Adrenal gland (tissue), 12 donors: ENCODE data around the gene NCBP2. TPM values are rescaled to one million over a fixed set of nuclear protein-coding genes. Genes with fewer than 3 reads are reported as not detected.
"Not testable (repeated sequence)": the region's sequence is repeated elsewhere in the genome, so short reads cannot be mapped to it uniquely, and the experiment has no call there.

Experiments
- DNase-seq, 7 donors: peaks; one replicate each; pipeline ENCODE4 v3.0.0-alpha.2; 2019 to 2020
- H3K27ac ChIP-seq, 5 donors: fragments of 200-600 bp; sonication (generic) in 4 of 5; 1 replicate in 3 of 5; 2 replicates in 2 of 5; pipeline versions ENCODE4 v1.5.1 to v1.8.0; 2016 to 2020; ENCODE audit warnings: mild to moderate bottlenecking in 1 of 5
- H3K27me3 ChIP-seq: fragments of 200-600 bp; 2 replicates; pipeline ENCODE4 v1.8.0; 2021
- H3K36me3 ChIP-seq, 2 donors: fragments of 200-600 bp; replicated peaks in 1 of 2; 1 replicate in 1 of 2; 2 replicates in 1 of 2; pipeline versions ENCODE4 v1.5.1 to v1.8.0; 2018 to 2022
- H3K4me1 ChIP-seq, 2 donors: fragments of 200-600 bp; replicated peaks in 1 of 2; 1 replicate in 1 of 2; 2 replicates in 1 of 2; pipeline versions ENCODE4 v1.5.1 to v1.8.0; 2018 to 2021
- H3K4me3 ChIP-seq, 4 donors: fragments of 200-600 bp; sonication (generic) in 3 of 4; one replicate each; pipeline ENCODE4 v1.5.1; 2016 to 2018
- H3K9me3 ChIP-seq, 3 donors: fragments of 200-600 bp; sonication (generic) in 1 of 3; replicated peaks in 1 of 3; 1 replicate in 2 of 3; 2 replicates in 1 of 3; pipeline versions ENCODE4 v1.5.1 to v1.8.0; 2016 to 2021
- POLR2A ChIP-seq, 2 donors: fragments of 450-650 bp; IDR thresholded peaks; one replicate each; pipeline ENCODE4 v1.6.1; 2017; ENCODE audit warnings: antibody characterized with exemption in 2 of 2, mild to moderate bottlenecking in 2 of 2, moderate library complexity in 1 of 2
- WGBS, 4 donors: extraction: QIAGEN DNeasy Blood & Tissue Kit in 2 of 4; methylation state at CpG; one replicate each; pipeline versions ENCODE4 v1.1.5 to v1.1.7; 2013 to 2017; 5-methylcytosine and 5-hydroxymethylcytosine counted together
- intact Hi-C, 2 donors: fragments of 100-400 bp; cut with DNase I; formaldehyde crosslinking; loops; one replicate each; pipeline versions ENCODE4 v1.14.1 to v1.15.0; 2022 to 2023
- polyA plus RNA-seq, 3 donors: library from polyadenylated mRNA; stranded (reverse); fragments of 200-250 nt in 2 of 3; fragments of 350-450 nt in 1 of 3; fragmentation: Illumina TruSeq in 1 of 3; extraction: RNeasy Lipid Tissue Mini Kit (QIAGEN cat#74804) in 1 of 3; gene quantifications; one replicate each; pipeline ENCODE4 v1.2.3, GENCODE V29; 2013 to 2014
- total RNA-seq, 9 donors: library from RNA; depleted of rRNA in 4 of 9; stranded (reverse); fragments of >200 nt in 4 of 9; fragments of 120-200 nt in 1 of 9; fragmentation: NEBNext Ultra II Directional in 1 of 9; extraction: Animal tissue kit (Norgen Biotek cat#: 25700) in 1 of 9; gene quantifications; one replicate each; pipeline versions ENCODE4 v1.1.0 to v1.2.4, GENCODE V29; 2013 to 2023
- TF ChIP-seq, protein P1 (sequence below), 6 experiments: fragments of 450-650 bp in 4 of 6; fragments of 200-600 bp in 2 of 6; sonication (generic) in 1 of 6; IDR thresholded peaks; 1 replicate in 5 of 6; 2 replicates in 1 of 6; pipeline versions ENCODE4 v1.5.1 to v1.8.0; 2016 to 2021; ENCODE audit warnings: antibody characterized with exemption in 6 of 6, mild to moderate bottlenecking in 2 of 6, moderate library complexity in 1 of 6
- donor health status: healthy with polysubstance abuse.
- donor health status: Bipolar disorder and iron deficiency.
- donor health status: DM: yes; HTN: yes; CAD: no.
- donor health status: DM: no; HTN: no; CAD: no.
- donor health status: DM: no; HTN: no; CAD: no.
- donor health status: DM: yes; HTN: yes; CAD: no.

Gene NCBP2
- total and polyA plus RNA-seq, 12 donors: 38.5 to 100 (median 56.7) TPM

DNA sequence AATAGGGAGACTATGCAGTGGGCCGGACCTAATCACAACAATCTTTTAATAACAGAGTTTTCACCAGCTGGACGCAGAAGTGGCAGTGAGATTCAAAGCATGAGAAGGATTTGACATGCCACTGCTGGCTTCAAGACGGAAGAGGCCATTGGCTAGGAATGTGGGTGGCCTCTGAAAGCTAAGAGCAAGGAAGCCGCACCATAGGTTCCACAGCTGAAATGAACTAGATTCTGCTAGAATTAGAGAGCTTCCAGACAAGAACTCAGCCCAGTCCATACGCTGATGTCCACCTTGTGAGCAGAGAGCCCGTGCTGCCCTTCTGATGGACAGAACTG, 6.9 kb upstream of the NCBP2 start:
- WGBS, 4 donors: 61 to 73% (median 69%) methylated on average over 5 to 6 of the region's 6 CpGs
- intact Hi-C loops: loop anchor here in 1 of 2 donors (10.0 kb wide), 1 partner anchor 74 kb away; no protein-coding TSS in a partner anchor

DNA sequence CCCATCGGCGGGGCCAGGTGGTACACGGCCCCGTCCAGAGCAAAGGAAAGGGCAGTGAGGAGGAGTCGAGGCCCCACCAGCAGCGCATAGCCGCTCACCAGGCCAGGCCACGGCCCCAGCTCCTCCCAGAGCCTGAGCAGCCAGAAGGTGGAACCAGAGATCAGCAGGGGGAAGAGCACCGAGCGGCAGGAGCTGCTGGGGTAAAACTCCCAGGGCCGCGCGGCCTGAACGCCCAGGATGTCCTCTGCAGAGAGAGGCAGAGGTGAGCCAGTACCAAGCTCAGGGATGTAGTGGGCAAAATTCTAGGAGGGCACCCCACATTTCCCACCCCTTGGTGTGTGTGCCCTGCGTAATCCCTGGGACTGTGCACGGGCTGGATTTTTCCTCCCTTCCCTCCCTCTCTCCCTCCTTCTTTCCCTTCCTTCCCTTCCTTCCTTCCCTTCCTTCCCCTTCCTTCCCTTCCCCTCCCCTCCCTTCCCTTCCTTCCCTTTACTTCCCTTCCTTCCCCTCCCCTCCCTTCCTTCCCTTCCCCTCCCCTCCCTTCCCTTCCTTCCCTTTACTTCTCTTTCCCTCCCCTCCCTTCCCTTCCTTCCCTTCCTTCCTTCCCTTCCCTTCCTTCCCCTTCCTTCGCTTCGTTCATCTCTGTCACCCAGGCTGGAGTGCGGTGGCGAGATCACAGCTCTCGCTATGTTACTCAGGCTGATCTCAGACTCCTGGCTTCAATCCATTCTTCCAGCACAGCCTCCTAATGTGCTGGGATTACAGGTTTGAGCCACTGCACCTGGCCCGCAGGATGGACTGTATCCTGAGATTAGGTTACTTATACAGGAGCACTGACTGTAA, 6.3 kb upstream of the NCBP2 start:
- Histone ChIP-seq H3K4me3 (no peak overlapping the region), H3K27me3 (no peaks in the 10 kb centered on the region), H3K4me1 (peaks cover under 1 to 5% of the 10 kb centered on the region in 2 donors), H3K9me3 (no peaks in the 10 kb centered on the region), H3K36me3 (no peaks in the 10 kb centered on the region), H3K27ac (no peak overlapping the region)
- TF ChIP-seq, protein P1, sequence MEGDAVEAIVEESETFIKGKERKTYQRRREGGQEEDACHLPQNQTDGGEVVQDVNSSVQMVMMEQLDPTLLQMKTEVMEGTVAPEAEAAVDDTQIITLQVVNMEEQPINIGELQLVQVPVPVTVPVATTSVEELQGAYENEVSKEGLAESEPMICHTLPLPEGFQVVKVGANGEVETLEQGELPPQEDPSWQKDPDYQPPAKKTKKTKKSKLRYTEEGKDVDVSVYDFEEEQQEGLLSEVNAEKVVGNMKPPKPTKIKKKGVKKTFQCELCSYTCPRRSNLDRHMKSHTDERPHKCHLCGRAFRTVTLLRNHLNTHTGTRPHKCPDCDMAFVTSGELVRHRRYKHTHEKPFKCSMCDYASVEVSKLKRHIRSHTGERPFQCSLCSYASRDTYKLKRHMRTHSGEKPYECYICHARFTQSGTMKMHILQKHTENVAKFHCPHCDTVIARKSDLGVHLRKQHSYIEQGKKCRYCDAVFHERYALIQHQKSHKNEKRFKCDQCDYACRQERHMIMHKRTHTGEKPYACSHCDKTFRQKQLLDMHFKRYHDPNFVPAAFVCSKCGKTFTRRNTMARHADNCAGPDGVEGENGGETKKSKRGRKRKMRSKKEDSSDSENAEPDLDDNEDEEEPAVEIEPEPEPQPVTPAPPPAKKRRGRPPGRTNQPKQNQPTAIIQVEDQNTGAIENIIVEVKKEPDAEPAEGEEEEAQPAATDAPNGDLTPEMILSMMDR (IDR thresholded peaks at IDR 0.05): no peak
- no peak for TF ChIP-seq POLR2A (IDR thresholded peaks at IDR 0.05)
- DNase-seq: peak in 1 of 7 donors; percentile 39
- intact Hi-C loops: loop anchor here in 1 of 2 donors (10.0 kb wide), 1 partner anchor 74 kb away; no protein-coding TSS in a partner anchor
- 41 to 51% (median 44%) methylated on average over 18 to 22 of the region's 22 CpGs for WGBS, 4 donors

More for the DNA sequence above, 6.9 kb upstream of the NCBP2 start:
- H3K9me3 ChIP-seq: no peaks in the 10 kb centered on the region
- no peak overlapping the region for H3K27ac ChIP-seq
- H3K36me3 ChIP-seq: no peaks in the 10 kb centered on the region
- peaks cover 0 to 3% of the 10 kb centered on the region in 2 donors for H3K4me1 ChIP-seq
- no peak for DNase-seq
- no peak overlapping the region for H3K4me3 ChIP-seq
- TF ChIP-seq, protein P1 (IDR thresholded peaks at IDR 0.05): no peak
- no peak for TF ChIP-seq POLR2A (IDR thresholded peaks at IDR 0.05)
- H3K27me3 ChIP-seq: no peaks in the 10 kb centered on the region

DNA sequence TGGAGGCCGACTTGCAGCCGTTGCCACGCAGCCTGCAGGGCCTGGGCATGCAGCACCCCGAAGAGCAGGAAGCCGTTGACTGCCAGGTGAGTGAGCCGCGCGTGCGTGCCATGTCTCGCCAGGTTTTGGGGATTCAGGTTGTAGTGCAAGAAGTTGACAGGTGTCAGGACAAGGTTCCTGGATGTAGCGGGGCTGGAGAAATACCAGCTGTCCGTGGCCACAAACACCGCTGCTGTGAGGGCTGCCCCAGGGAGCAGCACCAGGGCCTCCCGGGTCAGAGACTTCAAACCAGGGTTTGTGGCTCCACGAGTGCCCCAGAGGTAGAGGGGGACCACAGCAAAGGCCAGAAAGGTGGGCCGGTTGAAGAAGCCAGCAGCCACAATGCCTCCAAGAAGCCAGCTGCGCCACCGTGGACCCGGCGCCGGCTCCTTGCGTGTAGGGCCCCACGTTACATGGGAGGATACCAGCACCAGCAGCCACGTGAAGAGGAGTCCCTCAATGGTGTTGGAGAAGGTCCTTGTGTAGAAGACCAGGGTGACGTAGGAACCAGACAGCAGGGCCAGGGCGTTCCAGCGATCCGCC, 5.6 kb upstream of the NCBP2 start:
- WGBS, 4 donors: 81 to 91% (median 86%) methylated on average over 21 to 28 of the region's 28 CpGs
- Histone ChIP-seq H3K4me1 (peaks cover 7 to 12% of the 10 kb centered on the region in 2 donors), H3K36me3 (no peaks in the 10 kb centered on the region), H3K27ac (no peak overlapping the region), H3K27me3 (no peaks in the 10 kb centered on the region), H3K4me3 (no peak overlapping the region), H3K9me3 (no peaks in the 10 kb centered on the region)
- intact Hi-C loops: loop anchor here in 1 of 2 donors (10.0 kb wide), 1 partner anchor 73 kb away; no protein-coding TSS in a partner anchor
- DNase-seq: no peak
- TF ChIP-seq POLR2A (IDR thresholded peaks at IDR 0.05): no peak
- TF ChIP-seq, protein P1 (IDR thresholded peaks at IDR 0.05): no peak

DNA sequence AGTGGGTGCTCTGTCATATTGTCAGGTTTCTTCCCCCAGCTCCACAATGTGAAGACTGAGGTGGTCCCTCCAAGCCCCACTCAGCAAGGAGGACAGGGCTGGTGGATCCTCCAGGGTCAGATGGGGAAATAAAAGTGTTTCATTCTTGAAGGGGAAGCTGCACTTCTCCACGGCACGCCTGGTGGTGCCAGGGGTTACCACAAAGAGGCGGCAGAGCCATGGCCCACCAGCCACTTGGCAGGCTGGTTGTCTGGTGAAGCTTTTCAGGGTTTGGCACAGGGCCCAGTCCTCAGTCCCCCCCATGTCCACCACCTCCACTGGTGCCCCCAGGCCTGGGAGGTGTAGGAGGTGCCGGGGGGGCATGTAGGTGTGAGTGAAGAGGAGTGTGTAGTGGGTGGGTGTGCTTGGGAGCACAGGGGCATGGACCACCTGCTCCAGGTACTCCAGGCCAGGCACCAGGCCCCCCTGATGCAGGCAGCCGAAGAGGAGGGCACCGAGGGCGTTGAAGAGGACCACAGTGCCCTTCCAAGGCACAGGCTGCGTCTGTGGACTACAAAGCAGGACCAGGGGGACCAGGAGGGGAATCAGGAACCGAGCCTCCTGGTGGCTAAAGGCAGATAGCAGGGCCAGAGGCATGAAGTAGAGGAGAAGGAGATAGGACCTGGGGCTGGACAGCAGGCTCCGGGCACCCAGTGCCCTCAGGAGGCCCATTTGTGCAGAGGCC, 5.0 kb upstream of the NCBP2 start:
- H3K36me3 ChIP-seq: no peaks in the 10 kb centered on the region
- H3K27ac ChIP-seq: no peak overlapping the region
- H3K27me3 ChIP-seq: no peaks in the 10 kb centered on the region
- no peak for DNase-seq
- 67 to 86% (median 82%) methylated on average over 3 to 10 of the region's 10 CpGs for WGBS, 4 donors
- no peaks in the 10 kb centered on the region for H3K9me3 ChIP-seq
- no peak overlapping the region for H3K4me3 ChIP-seq
- TF ChIP-seq, protein P1 (IDR thresholded peaks at IDR 0.05): no peak
- TF ChIP-seq POLR2A (IDR thresholded peaks at IDR 0.05): no peak
- peaks cover 7 to 12% of the 10 kb centered on the region in 2 donors for H3K4me1 ChIP-seq
- intact Hi-C loops: loop anchor here in 1 of 2 donors (10.0 kb wide), 1 partner anchor 72 kb away; no protein-coding TSS in a partner anchor

DNA sequence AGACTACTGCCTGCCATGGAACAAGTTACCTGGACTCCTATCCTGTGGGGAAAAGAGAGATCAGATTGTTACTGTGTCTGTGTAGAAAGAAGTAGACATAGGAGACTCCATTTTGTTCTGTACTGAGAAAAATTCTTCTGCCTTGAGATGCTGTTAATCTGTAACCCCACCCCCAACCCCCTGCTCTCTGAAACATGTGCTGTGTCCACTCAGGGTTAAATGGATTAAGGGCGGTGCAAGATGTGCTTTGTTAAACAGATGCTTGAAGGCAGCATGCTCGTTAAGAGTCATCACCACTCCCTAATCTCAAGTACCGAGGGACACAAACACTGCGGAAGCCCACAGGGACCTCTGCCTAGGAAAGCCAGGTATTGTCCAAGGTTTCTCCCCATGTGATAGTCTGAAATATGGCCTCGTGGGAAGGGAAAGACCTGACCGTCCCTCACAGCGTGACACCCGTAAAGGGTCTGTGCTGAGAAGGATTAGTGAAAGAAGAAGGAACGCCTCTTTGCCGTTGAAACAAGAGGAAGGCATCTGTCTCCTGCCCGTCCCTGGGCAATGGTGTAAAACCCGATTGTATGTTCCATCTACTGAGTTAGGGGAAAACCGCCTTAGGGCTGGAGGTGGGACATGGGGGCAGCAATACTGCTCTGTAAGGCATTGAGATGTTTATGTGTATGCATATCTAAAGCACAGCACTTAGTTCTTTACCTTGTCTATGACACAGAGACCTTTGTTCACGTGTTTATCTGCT, 1.9 kb upstream of the NCBP2 start:
- 78 to 81% (median 79%) methylated on average over 13 to 14 of the region's 14 CpGs for WGBS, 4 donors
- not testable (repeated sequence) for H3K27ac ChIP-seq, H3K4me3 ChIP-seq

More for the DNA sequence above, 1.9 kb upstream of the NCBP2 start:
- DNase-seq, H3K27me3 ChIP-seq, H3K9me3 ChIP-seq, H3K36me3 ChIP-seq: not testable (repeated sequence)
- H3K4me1 ChIP-seq: peaks cover 18 to 26% of the 10 kb centered on the region in 2 donors
- intact Hi-C loops: loop anchor here in 1 of 2 donors (10.0 kb wide), 1 partner anchor 69 kb away; no protein-coding TSS in a partner anchor
